ENCODE measurements around the gene TTC5. TPM values are rescaled to one million over a fixed set of nuclear protein-coding genes. Genes with fewer than 3 reads are reported as not detected.
"Not testable (repeated sequence)": the region's sequence is repeated elsewhere in the genome, so short reads cannot be mapped to it uniquely, and the experiment has no call there.

TTC5 gene
- total and polyA plus RNA-seq, 2 donors (not counting 1 experiment from before 2014, with no cell fraction given), result 8.2 to 37.5 TPM

- no peaks in the 10 kb centered on the region for H3K4me1 Mint-ChIP-seq
- Histone ChIP-seq H3K4me3 (ENCODE audit: control extremely low read depth in 1 of 5, extremely low read depth in 1 of 5, insufficient read depth in 1 of 5, low read depth in 2 of 5, low read length in 4 of 5) (no peak overlapping the region), H3K27ac (ENCODE audit: low read length in 2 of 2) (no peak overlapping the region), H3K9ac (ENCODE audit: low read length) (no peak overlapping the region), H3K79me2 (ENCODE audit: control insufficient read depth, insufficient read depth, low read length) (no peaks in the 10 kb centered on the region), H2AFZ (ENCODE audit: insufficient read depth, low read depth, low read length, poor library complexity, severe bottlenecking) (no peak overlapping the region), H3K9me3 (ENCODE audit: control extremely low read depth in 1 of 3, control insufficient read depth in 2 of 3, insufficient read depth in 1 of 3, low read length in 2 of 3) (peaks cover 1 to 27% (median 19%) of the 10 kb centered on the region in 3 donors), H4K20me1 (ENCODE audit: control insufficient read depth, insufficient read depth, low read length, poor library complexity, severe bottlenecking) (no peaks in the 10 kb centered on the region), H3K4me1 (ENCODE audit: control insufficient read depth in 2 of 2, insufficient read depth in 2 of 2, low read length in 2 of 2) (no peaks in the 10 kb centered on the region), H3K4me2 (replicated peaks; ENCODE audit: low read depth, low read length, poor library complexity, severe bottlenecking) (no peak overlapping the region), H3K36me3 (replicated peaks in 1 of 2; ENCODE audit: control extremely low read depth in 1 of 2, control insufficient read depth in 1 of 2, extremely low read depth in 1 of 2, insufficient read depth in 2 of 2, low read length in 1 of 2) (no peaks in the 10 kb centered on the region), H3K27me3 (replicated peaks in 1 of 4; ENCODE audit: control extremely low read depth in 1 of 4, control insufficient read depth in 3 of 4, insufficient read depth in 4 of 4, low read length in 3 of 4) (no peaks in the 10 kb centered on the region)
- no peak overlapping the region for H3K4me3 Mint-ChIP-seq
- POLR2A ChIA-PET, result no interaction called here
- peaks cover 22% of the 10 kb centered on the region for H3K9me3 Mint-ChIP-seq (ENCODE audit: insufficient read depth)
- CTCF ChIA-PET, result no interaction called here
- no peaks in the 10 kb centered on the region for H3K27me3 Mint-ChIP-seq
- no peak for ATAC-seq (ENCODE audit: low read depth)
- intact Hi-C loops (cut with micrococcal nuclease), result no loop called here
- DNase-seq, result no peak
- no peak overlapping the region for H3K27ac Mint-ChIP-seq
- TF ChIP-seq CTCF (IDR thresholded peaks at IDR 0.05) (no peak), EZH2 (IDR thresholded peaks at IDR 0.05; ENCODE audit: borderline replicate concordance, insufficient read depth, low read depth, low read length, poor library complexity, severe bottlenecking) (no peak)
- no CpG with 5 or more reads among the region's 2 CpGs for WGBS (ENCODE audit: insufficient coverage)
Measured at GRCh38 chr14:20274062-20274461, 31.7 kb downstream of the TTC5 start.

GRCh38 chr14:20264361-20264760 is 41.4 kb downstream of the TTC5 start:
- H3K27ac ChIP-seq (ENCODE audit: low read length in 2 of 2); H3K27me3 ChIP-seq (replicated peaks in 1 of 4; ENCODE audit: control extremely low read depth in 1 of 4, control insufficient read depth in 3 of 4, insufficient read depth in 4 of 4, low read length in 3 of 4); H3K36me3 ChIP-seq (replicated peaks in 1 of 2; ENCODE audit: control extremely low read depth in 1 of 2, control insufficient read depth in 1 of 2, extremely low read depth in 1 of 2, insufficient read depth in 2 of 2, low read length in 1 of 2); ATAC-seq (ENCODE audit: low read depth); H3K27ac Mint-ChIP-seq; H3K4me3 ChIP-seq (ENCODE audit: control extremely low read depth in 1 of 5, extremely low read depth in 1 of 5, insufficient read depth in 1 of 5, low read depth in 2 of 5, low read length in 4 of 5); H3K9me3 Mint-ChIP-seq (ENCODE audit: insufficient read depth); CTCF ChIA-PET; intact Hi-C loops (cut with micrococcal nuclease); H3K27me3 Mint-ChIP-seq; H2AFZ ChIP-seq (ENCODE audit: insufficient read depth, low read depth, low read length, poor library complexity, severe bottlenecking); DNase-seq; H3K4me3 Mint-ChIP-seq; H4K20me1 ChIP-seq (ENCODE audit: control insufficient read depth, insufficient read depth, low read length, poor library complexity, severe bottlenecking); H3K4me1 ChIP-seq (ENCODE audit: control insufficient read depth in 2 of 2, insufficient read depth in 2 of 2, low read length in 2 of 2); H3K9me3 ChIP-seq (ENCODE audit: control extremely low read depth in 1 of 3, control insufficient read depth in 2 of 3, insufficient read depth in 1 of 3, low read length in 2 of 3); H3K4me1 Mint-ChIP-seq; POLR2A ChIA-PET; H3K4me2 ChIP-seq (replicated peaks; ENCODE audit: low read depth, low read length, poor library complexity, severe bottlenecking); H3K9ac ChIP-seq (ENCODE audit: low read length); H3K79me2 ChIP-seq (ENCODE audit: control insufficient read depth, insufficient read depth, low read length): not testable (repeated sequence)
- WGBS (ENCODE audit: insufficient coverage), result no CpG with 5 or more reads among the region's 5 CpGs
